ENCODE measurements around the gene IZUMO4.

- TF ChIP-seq, protein P1, sequence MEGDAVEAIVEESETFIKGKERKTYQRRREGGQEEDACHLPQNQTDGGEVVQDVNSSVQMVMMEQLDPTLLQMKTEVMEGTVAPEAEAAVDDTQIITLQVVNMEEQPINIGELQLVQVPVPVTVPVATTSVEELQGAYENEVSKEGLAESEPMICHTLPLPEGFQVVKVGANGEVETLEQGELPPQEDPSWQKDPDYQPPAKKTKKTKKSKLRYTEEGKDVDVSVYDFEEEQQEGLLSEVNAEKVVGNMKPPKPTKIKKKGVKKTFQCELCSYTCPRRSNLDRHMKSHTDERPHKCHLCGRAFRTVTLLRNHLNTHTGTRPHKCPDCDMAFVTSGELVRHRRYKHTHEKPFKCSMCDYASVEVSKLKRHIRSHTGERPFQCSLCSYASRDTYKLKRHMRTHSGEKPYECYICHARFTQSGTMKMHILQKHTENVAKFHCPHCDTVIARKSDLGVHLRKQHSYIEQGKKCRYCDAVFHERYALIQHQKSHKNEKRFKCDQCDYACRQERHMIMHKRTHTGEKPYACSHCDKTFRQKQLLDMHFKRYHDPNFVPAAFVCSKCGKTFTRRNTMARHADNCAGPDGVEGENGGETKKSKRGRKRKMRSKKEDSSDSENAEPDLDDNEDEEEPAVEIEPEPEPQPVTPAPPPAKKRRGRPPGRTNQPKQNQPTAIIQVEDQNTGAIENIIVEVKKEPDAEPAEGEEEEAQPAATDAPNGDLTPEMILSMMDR (conservative IDR thresholded peaks at IDR 0.05; ENCODE audit: low read depth, low read length): no peak
- no peak for TF ChIP-seq EZH2 (IDR thresholded peaks at IDR 0.05; ENCODE audit: borderline replicate concordance, low read depth, low read length, poor library complexity, severe bottlenecking)
Observed at GRCh38 chr19:2047076-2047448, 49.7 kb upstream of the IZUMO4 start.
